Hepatocyte (in vitro differentiated cells): ENCODE data around the gene SH3BP2.

Experiments used
- EZH2 ChIP-seq: fragments of 200-600 bp; sonication (generic); IDR thresholded peaks from 2 replicates; pipeline ENCODE4 v1.6.1; 2016; ENCODE audit warnings: antibody characterized with exemption, mild to moderate bottlenecking, borderline replicate concordance
- TF ChIP-seq, protein P1 (sequence below): fragments of 200-600 bp; sonication (generic); IDR thresholded peaks from 2 replicates; pipeline ENCODE4 v1.5.1; 2016; ENCODE audit warnings: antibody characterized with exemption, mild to moderate bottlenecking; ENCODE audit not compliant: poor library complexity

DNA sequence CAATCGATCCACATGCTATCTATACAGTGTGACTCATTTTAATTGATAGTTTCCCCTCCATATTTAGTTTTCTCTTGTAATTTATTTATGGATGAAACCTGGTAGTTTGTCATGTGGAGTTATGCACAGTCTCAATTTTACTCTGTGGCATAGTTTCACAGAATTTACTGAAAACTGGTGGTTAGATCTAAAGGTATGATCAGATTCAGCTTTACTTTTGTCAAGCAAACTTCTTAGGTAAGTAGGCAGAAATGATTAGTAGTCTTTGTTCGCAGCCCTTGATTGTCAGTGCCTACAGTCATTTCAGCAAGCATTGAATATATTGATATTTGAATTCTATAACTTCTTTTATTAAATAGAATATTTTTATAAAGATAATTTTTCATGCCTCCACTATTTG, 53.3 kb downstream of the SH3BP2 start:
- TF ChIP-seq, protein P1, sequence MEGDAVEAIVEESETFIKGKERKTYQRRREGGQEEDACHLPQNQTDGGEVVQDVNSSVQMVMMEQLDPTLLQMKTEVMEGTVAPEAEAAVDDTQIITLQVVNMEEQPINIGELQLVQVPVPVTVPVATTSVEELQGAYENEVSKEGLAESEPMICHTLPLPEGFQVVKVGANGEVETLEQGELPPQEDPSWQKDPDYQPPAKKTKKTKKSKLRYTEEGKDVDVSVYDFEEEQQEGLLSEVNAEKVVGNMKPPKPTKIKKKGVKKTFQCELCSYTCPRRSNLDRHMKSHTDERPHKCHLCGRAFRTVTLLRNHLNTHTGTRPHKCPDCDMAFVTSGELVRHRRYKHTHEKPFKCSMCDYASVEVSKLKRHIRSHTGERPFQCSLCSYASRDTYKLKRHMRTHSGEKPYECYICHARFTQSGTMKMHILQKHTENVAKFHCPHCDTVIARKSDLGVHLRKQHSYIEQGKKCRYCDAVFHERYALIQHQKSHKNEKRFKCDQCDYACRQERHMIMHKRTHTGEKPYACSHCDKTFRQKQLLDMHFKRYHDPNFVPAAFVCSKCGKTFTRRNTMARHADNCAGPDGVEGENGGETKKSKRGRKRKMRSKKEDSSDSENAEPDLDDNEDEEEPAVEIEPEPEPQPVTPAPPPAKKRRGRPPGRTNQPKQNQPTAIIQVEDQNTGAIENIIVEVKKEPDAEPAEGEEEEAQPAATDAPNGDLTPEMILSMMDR, result no peak
- no peak for TF ChIP-seq EZH2
